GM12864 (cell line): ENCODE results near the gene DPP7.

Source experiments
- DNase-seq: peaks from one replicate; pipeline ENCODE4 v3.0.0-alpha.2; 2011; ENCODE audit warnings: low read depth
- H3K4me3 ChIP-seq: 2 replicates; pipeline ENCODE4 v1.5.1; 2011; ENCODE audit warnings: mild to moderate bottlenecking, low read depth, low read length, control low read depth
- CTCF ChIP-seq: IDR thresholded peaks from 2 replicates; pipeline ENCODE4 v1.5.1; 2011; ENCODE audit warnings: low read depth, mild to moderate bottlenecking, moderate library complexity, low read length, control low read depth, inconsistent platforms; ENCODE audit errors: missing control alignments

DPP7 gene

DNA sequence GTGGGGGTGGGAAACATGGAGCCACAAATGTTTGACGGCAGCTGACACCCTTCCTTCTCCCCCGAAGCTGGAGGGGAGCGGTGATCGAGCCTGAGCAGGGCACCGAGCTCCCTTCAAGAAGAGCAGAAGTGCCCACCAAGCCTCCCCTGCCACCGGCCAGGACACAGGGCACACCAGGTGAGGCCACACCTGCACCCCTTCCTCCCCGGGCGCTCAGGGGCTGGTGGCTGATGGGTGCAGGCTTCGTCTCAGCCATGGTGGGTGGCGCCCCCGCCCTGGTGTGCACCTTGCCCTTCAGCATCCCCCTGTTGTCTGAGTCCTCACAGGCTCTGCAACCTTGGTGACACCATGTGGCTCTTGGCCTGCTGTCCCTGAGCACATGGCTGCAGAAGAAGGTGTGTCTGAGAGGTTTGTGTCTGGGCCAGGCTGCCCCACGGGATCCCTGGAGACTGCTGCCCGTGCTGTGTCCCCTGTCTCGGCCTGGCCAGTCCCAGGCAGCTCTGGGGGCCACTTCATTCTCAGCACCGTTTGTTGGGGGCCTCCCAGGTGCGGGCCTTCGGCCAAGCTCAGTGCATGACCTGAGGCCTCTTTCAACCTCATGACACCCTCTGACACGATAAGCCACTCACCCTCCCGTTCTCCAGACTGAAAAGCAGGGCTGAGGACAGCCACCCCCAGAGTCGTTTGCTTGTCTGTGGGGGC, 16.6 kb downstream of the DPP7 start:
- DNase-seq: no peak
- H3K4me3 ChIP-seq: no peak overlapping the region
- TF ChIP-seq CTCF: no peak

GRCh38 chr9:137096785-137097546, 17.6 kb downstream of the DPP7 start:
- TF ChIP-seq CTCF: no peak

GRCh38 chr9:137095664-137096517, 18.6 kb downstream of the DPP7 start:
- DNase-seq: peak; percentile 53
- peak; percentile 78 for TF ChIP-seq CTCF
- peak overlapping the region; percentile 20 for H3K4me3 ChIP-seq

More at GRCh38 chr9:137096785-137097546, 17.6 kb downstream of the DPP7 start:
- DNase-seq: no peak
- H3K4me3 ChIP-seq: no peak overlapping the region

GRCh38 chr9:137089232-137089947, 25.1 kb downstream of the DPP7 start:
- no peak for DNase-seq
- TF ChIP-seq CTCF: no peak
- H3K4me3 ChIP-seq: no peak overlapping the region

- H3K4me3 ChIP-seq: no peak overlapping the region
- TF ChIP-seq CTCF: no peak
- DNase-seq: no peak
Observed at GRCh38 chr9:137088121-137088520, 26.4 kb downstream of the DPP7 start.

DNA sequence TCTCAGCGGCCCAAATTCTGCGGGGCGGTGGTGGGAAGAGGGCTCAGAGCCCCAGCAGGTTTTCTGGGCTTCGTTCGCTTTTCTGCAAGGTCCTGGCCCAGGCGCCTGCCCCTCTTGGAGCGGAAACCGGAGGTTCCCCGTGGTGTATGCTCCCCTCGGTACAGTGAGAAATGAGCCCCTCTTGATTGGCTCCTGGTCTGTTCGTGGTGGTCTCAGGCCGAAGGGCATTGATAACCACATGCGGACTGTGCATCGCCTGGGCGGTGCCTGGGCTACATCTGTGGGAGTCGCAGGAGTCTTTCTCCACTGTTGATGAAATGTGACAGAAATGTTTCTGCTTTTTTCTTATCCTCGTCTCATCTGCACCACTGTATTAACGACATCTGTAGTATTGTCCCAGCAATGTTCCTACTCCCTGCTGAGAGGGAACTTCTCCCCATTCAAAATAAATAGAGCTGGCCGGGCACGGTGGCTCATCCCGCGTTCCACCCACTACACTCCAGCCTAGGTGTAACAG, 27.1 kb downstream of the DPP7 start:
- TF ChIP-seq CTCF: no peak
- DNase-seq: no peak
- H3K4me3 ChIP-seq: peak overlapping the region; percentile 84
